Effector CD8-positive, alpha-beta T cell (primary cell): ENCODE results near the gene KMT2D.

Source experiments
- DNase-seq: peaks from one replicate; lab custom pipeline; 2025; lab: John Stamatoyannopoulos, UW

KMT2D gene

GRCh38 chr12:49052451-49053208 is 8.0 kb downstream of the KMT2D start:
- DNase-seq: no peak

- DNase-seq: no peak
Observed at GRCh38 chr12:49051777-49052438, 8.7 kb downstream of the KMT2D start.

- DNase-seq: no peak
Observed at GRCh38 chr12:49051373-49051764, 9.2 kb downstream of the KMT2D start.

GRCh38 chr12:49050507-49051372 is 9.9 kb downstream of the KMT2D start:
- no peak for DNase-seq

- no peak for DNase-seq
Observed at GRCh38 chr12:49049566-49050224, 10.9 kb downstream of the KMT2D start.

- no peak for DNase-seq
Observed at GRCh38 chr12:49048953-49049352, 11.6 kb downstream of the KMT2D start.

GRCh38 chr12:49046129-49046895 is 14.3 kb downstream of the KMT2D start:
- DNase-seq: no peak

- no peak for DNase-seq
Observed at GRCh38 chr12:49044660-49045059, 15.9 kb downstream of the KMT2D start.

- DNase-seq: peak; percentile 71
Observed at GRCh38 chr12:49043856-49044258, 16.7 kb downstream of the KMT2D start.

GRCh38 chr12:49043241-49043640 is 17.4 kb downstream of the KMT2D start:
- no peak for DNase-seq

GRCh38 chr12:49041881-49042484 is 18.6 kb downstream of the KMT2D start:
- no peak for DNase-seq

GRCh38 chr12:49041036-49041880 is 19.3 kb downstream of the KMT2D start:
- no peak for DNase-seq

- DNase-seq: no peak
Observed at GRCh38 chr12:49040364-49040855, 20.2 kb downstream of the KMT2D start.

- no peak for DNase-seq
Observed at GRCh38 chr12:49039421-49040363, 20.9 kb downstream of the KMT2D start.

- DNase-seq: no peak
Observed at GRCh38 chr12:49038291-49038955, 22.2 kb downstream of the KMT2D start.

- no peak for DNase-seq
Observed at GRCh38 chr12:49037947-49038237, 22.7 kb downstream of the KMT2D start.

GRCh38 chr12:49037111-49037946 is 23.3 kb downstream of the KMT2D start:
- DNase-seq: no peak
